ENCODE data around the gene LBX2.

GRCh38 chr2:74540291-74540690 lies 40.9 kb upstream of the LBX2 start:
- no peak for TF ChIP-seq GATA2 (IDR thresholded peaks at IDR 0.05; ENCODE audit: low read depth, low read length)
- no peak for TF ChIP-seq GATA3 (IDR thresholded peaks at IDR 0.05; ENCODE audit: low read depth, low read length)
